Measurements from ENCODE around the gene HNRNPA1L2.
A peak's percentile ranks its signal among the peaks of the same experiment; 100 is the strongest.
"Not testable (repeated sequence)": the region's sequence is repeated elsewhere in the genome, so short reads cannot be mapped to it uniquely, and the experiment has no call there.

The HNRNPA1L2 gene

GRCh38 chr13:52664272-52664671, 22.0 kb downstream of the HNRNPA1L2 start:
- no peak for DNase-seq (ENCODE audit: low read depth)
- TF ChIP-seq CTCF (IDR thresholded peaks at IDR 0.05; ENCODE audit: low read depth, low read length, missing control alignments): no peak
- no peak overlapping the region for H3K4me3 ChIP-seq (ENCODE audit: low read depth, low read length)

GRCh38 chr13:52665325-52665724, 23.1 kb downstream of the HNRNPA1L2 start:
- peak; percentile 45 for TF ChIP-seq CTCF (IDR thresholded peaks at IDR 0.05; ENCODE audit: low read depth, low read length, missing control alignments)
- no peak for DNase-seq (ENCODE audit: low read depth)
- no peak overlapping the region for H3K4me3 ChIP-seq (ENCODE audit: low read depth, low read length)

- H3K4me3 ChIP-seq (ENCODE audit: low read depth, low read length): no peak overlapping the region
- no peak for TF ChIP-seq CTCF (IDR thresholded peaks at IDR 0.05; ENCODE audit: low read depth, low read length, missing control alignments)
- no peak for DNase-seq (ENCODE audit: low read depth)
These were observed 27.4 kb downstream of the HNRNPA1L2 start for GRCh38 chr13:52669677-52670076.

- no peak for DNase-seq (ENCODE audit: low read depth)
- no peak overlapping the region for H3K4me3 ChIP-seq (ENCODE audit: low read depth, low read length)
- TF ChIP-seq CTCF (IDR thresholded peaks at IDR 0.05; ENCODE audit: low read depth, low read length, missing control alignments): no peak
These were observed 28.5 kb downstream of the HNRNPA1L2 start for GRCh38 chr13:52670726-52671125.

- H3K4me3 ChIP-seq (ENCODE audit: low read depth, low read length): no peak overlapping the region
- TF ChIP-seq CTCF (IDR thresholded peaks at IDR 0.05; ENCODE audit: low read depth, low read length, missing control alignments): no peak
- DNase-seq (ENCODE audit: low read depth): no peak
These were observed 31.2 kb downstream of the HNRNPA1L2 start for GRCh38 chr13:52673465-52673864.

- TF ChIP-seq CTCF (IDR thresholded peaks at IDR 0.05; ENCODE audit: low read depth, low read length, missing control alignments): no peak
- H3K4me3 ChIP-seq (ENCODE audit: low read depth, low read length): no peak overlapping the region
- DNase-seq (ENCODE audit: low read depth): no peak
These were observed 35.6 kb downstream of the HNRNPA1L2 start for GRCh38 chr13:52677823-52678222.

- DNase-seq (ENCODE audit: low read depth); H3K4me3 ChIP-seq (ENCODE audit: low read depth, low read length): not testable (repeated sequence)
These were observed 43.6 kb downstream of the HNRNPA1L2 start for GRCh38 chr13:52685806-52686205.

- no peak for TF ChIP-seq CTCF (IDR thresholded peaks at IDR 0.05; ENCODE audit: low read depth, low read length, missing control alignments)
These were observed 44.1 kb downstream of the HNRNPA1L2 start for GRCh38 chr13:52686376-52686775.

More at GRCh38 chr13:52686376-52686775, 44.1 kb downstream of the HNRNPA1L2 start:
- DNase-seq (ENCODE audit: low read depth): no peak
- H3K4me3 ChIP-seq (ENCODE audit: low read depth, low read length): no peak overlapping the region
